T-helper 1 cell treated with Interleukin-12 subunit alpha and Interleukin-12 subunit beta and Interleukin-4 antibody, amounts not matched to agents 30 μg/mL and 1 μg/mL, for 36 hours (primary cell): Measurements from ENCODE around the gene APBB2.
A peak's percentile ranks its signal among the peaks of the same experiment; 100 is the strongest.

Experiments
- H3K27ac Mint-ChIP-seq: one replicate; pipeline ENCODE4 v1.8.0; 2021; ENCODE audit warnings: mild to moderate bottlenecking, mixed read lengths
- H3K27me3 Mint-ChIP-seq: one replicate; pipeline ENCODE4 v1.8.0; 2021; ENCODE audit warnings: low read depth, mixed read lengths
- H3K36me3 Mint-ChIP-seq: one replicate; pipeline ENCODE4 v1.8.0; 2021; ENCODE audit warnings: low read depth, mixed read lengths
- H3K4me1 Mint-ChIP-seq: one replicate; pipeline ENCODE4 v1.8.0; 2021; ENCODE audit warnings: low read depth, mixed read lengths
- H3K4me3 Mint-ChIP-seq: one replicate; pipeline ENCODE4 v1.8.0; 2021; ENCODE audit warnings: mild to moderate bottlenecking, moderate library complexity, mixed read lengths
- H3K9me3 Mint-ChIP-seq: one replicate; pipeline ENCODE4 v1.8.0; 2021; ENCODE audit warnings: mixed read lengths

The APBB2 gene

GRCh38 chr4:41227902-41228301 lies 13.6 kb upstream of the APBB2 start:
- H3K4me3 Mint-ChIP-seq, result no peak overlapping the region
- peaks cover 24% of the 10 kb centered on the region for H3K27me3 Mint-ChIP-seq
- H3K4me1 Mint-ChIP-seq, result no peaks in the 10 kb centered on the region
- H3K9me3 Mint-ChIP-seq, result no peaks in the 10 kb centered on the region
- no peaks in the 10 kb centered on the region for H3K36me3 Mint-ChIP-seq
- no peak overlapping the region for H3K27ac Mint-ChIP-seq

- Mint-ChIP-seq H3K27me3 (peaks cover 45% of the 10 kb centered on the region), H3K36me3 (no peaks in the 10 kb centered on the region), H3K4me1 (peaks cover under 1% of the 10 kb centered on the region), H3K27ac (no peak overlapping the region), H3K9me3 (no peaks in the 10 kb centered on the region), H3K4me3 (no peak overlapping the region)
These were observed 7.7 kb upstream of the APBB2 start for GRCh38 chr4:41221850-41222645.

- H3K36me3 Mint-ChIP-seq, result no peaks in the 10 kb centered on the region
- no peaks in the 10 kb centered on the region for H3K9me3 Mint-ChIP-seq
- H3K4me1 Mint-ChIP-seq, result peaks cover 15% of the 10 kb centered on the region
- peaks cover 67% of the 10 kb centered on the region for H3K27me3 Mint-ChIP-seq
- H3K4me3 Mint-ChIP-seq, result no peak overlapping the region
- H3K27ac Mint-ChIP-seq, result no peak overlapping the region
These were observed 5.1 kb upstream of the APBB2 start for GRCh38 chr4:41219421-41219950.

GRCh38 chr4:41218703-41219102 lies 4.4 kb upstream of the APBB2 start:
- H3K36me3 Mint-ChIP-seq, result no peaks in the 10 kb centered on the region
- H3K4me1 Mint-ChIP-seq, result peaks cover 15% of the 10 kb centered on the region
- H3K9me3 Mint-ChIP-seq, result no peaks in the 10 kb centered on the region
- no peak overlapping the region for H3K27ac Mint-ChIP-seq
- H3K27me3 Mint-ChIP-seq, result peaks cover 66% of the 10 kb centered on the region
- H3K4me3 Mint-ChIP-seq, result no peak overlapping the region

- Mint-ChIP-seq H3K9me3 (no peaks in the 10 kb centered on the region), H3K27me3 (peaks cover 68% of the 10 kb centered on the region), H3K36me3 (no peaks in the 10 kb centered on the region), H3K27ac (no peak overlapping the region), H3K4me3 (peak overlapping the region; percentile 75), H3K4me1 (peaks cover 21% of the 10 kb centered on the region)
These were observed 3.0 kb upstream of the APBB2 start for GRCh38 chr4:41217374-41217773.

- peaks cover 21% of the 10 kb centered on the region for H3K4me1 Mint-ChIP-seq
- H3K4me3 Mint-ChIP-seq, result peak overlapping the region; percentile 75
- peak overlapping the region; percentile 55 for H3K27ac Mint-ChIP-seq
- H3K36me3 Mint-ChIP-seq, result no peaks in the 10 kb centered on the region
- H3K27me3 Mint-ChIP-seq, result peaks cover 70% of the 10 kb centered on the region
- no peaks in the 10 kb centered on the region for H3K9me3 Mint-ChIP-seq
These were observed 2.6 kb upstream of the APBB2 start for GRCh38 chr4:41217020-41217333.

GRCh38 chr4:41216294-41217019 lies 2.1 kb upstream of the APBB2 start:
- Mint-ChIP-seq H3K4me1 (peaks cover 21% of the 10 kb centered on the region), H3K27ac (peak overlapping the region; percentile 55), H3K9me3 (no peaks in the 10 kb centered on the region), H3K27me3 (peaks cover 75% of the 10 kb centered on the region), H3K4me3 (peak overlapping the region; percentile 75), H3K36me3 (no peaks in the 10 kb centered on the region)

- peak overlapping the region; percentile 47 for H3K27ac Mint-ChIP-seq
- H3K36me3 Mint-ChIP-seq, result no peaks in the 10 kb centered on the region
- H3K4me1 Mint-ChIP-seq, result peaks cover 21% of the 10 kb centered on the region
- H3K9me3 Mint-ChIP-seq, result no peaks in the 10 kb centered on the region
- H3K27me3 Mint-ChIP-seq, result peaks cover 69% of the 10 kb centered on the region
- H3K4me3 Mint-ChIP-seq, result peak overlapping the region; percentile 73
These were observed 1.6 kb upstream of the APBB2 start for GRCh38 chr4:41215969-41216293.

- Mint-ChIP-seq H3K27ac (no peak overlapping the region), H3K36me3 (no peaks in the 10 kb centered on the region), H3K27me3 (peaks cover 65% of the 10 kb centered on the region), H3K4me3 (peak overlapping the region; percentile 62), H3K4me1 (peaks cover 21% of the 10 kb centered on the region), H3K9me3 (no peaks in the 10 kb centered on the region)
These were observed 813 bp upstream of the APBB2 start for GRCh38 chr4:41215155-41215554.

GRCh38 chr4:41214825-41215146 lies 444 bp upstream of the APBB2 start:
- Mint-ChIP-seq H3K27ac (no peak overlapping the region), H3K27me3 (peaks cover 65% of the 10 kb centered on the region), H3K4me3 (peak overlapping the region; percentile 62), H3K9me3 (no peaks in the 10 kb centered on the region), H3K4me1 (peaks cover 21% of the 10 kb centered on the region), H3K36me3 (no peaks in the 10 kb centered on the region)

- peaks cover 21% of the 10 kb centered on the region for H3K4me1 Mint-ChIP-seq
- H3K27ac Mint-ChIP-seq, result peak overlapping the region; percentile 9
- H3K27me3 Mint-ChIP-seq, result peaks cover 58% of the 10 kb centered on the region
- H3K9me3 Mint-ChIP-seq, result no peaks in the 10 kb centered on the region
- H3K36me3 Mint-ChIP-seq, result no peaks in the 10 kb centered on the region
- H3K4me3 Mint-ChIP-seq, result peak overlapping the region; percentile 78
These were observed 662 bp downstream of the APBB2 start for GRCh38 chr4:41213625-41214135.

GRCh38 chr4:41212616-41213203 lies 1.6 kb downstream of the APBB2 start:
- Mint-ChIP-seq H3K9me3 (no peaks in the 10 kb centered on the region), H3K4me1 (peaks cover 23% of the 10 kb centered on the region), H3K27me3 (peaks cover 50% of the 10 kb centered on the region), H3K36me3 (no peaks in the 10 kb centered on the region), H3K27ac (no peak overlapping the region), H3K4me3 (peak overlapping the region; percentile 78)

- Mint-ChIP-seq H3K27me3 (peaks cover 44% of the 10 kb centered on the region), H3K9me3 (no peaks in the 10 kb centered on the region), H3K4me3 (peak overlapping the region; percentile 78), H3K4me1 (peaks cover 25% of the 10 kb centered on the region), H3K36me3 (no peaks in the 10 kb centered on the region), H3K27ac (no peak overlapping the region)
These were observed 2.3 kb downstream of the APBB2 start for GRCh38 chr4:41211951-41212615.

GRCh38 chr4:41209901-41210300 lies 4.4 kb downstream of the APBB2 start:
- H3K36me3 Mint-ChIP-seq, result no peaks in the 10 kb centered on the region
- H3K4me1 Mint-ChIP-seq, result peaks cover 16% of the 10 kb centered on the region
- H3K27ac Mint-ChIP-seq, result no peak overlapping the region
- H3K9me3 Mint-ChIP-seq, result no peaks in the 10 kb centered on the region
- H3K4me3 Mint-ChIP-seq, result no peak overlapping the region
- peaks cover 26% of the 10 kb centered on the region for H3K27me3 Mint-ChIP-seq
